Hepatocyte (in vitro differentiated cells): ENCODE results near the gene CDK15.

Experiments
- EZH2 ChIP-seq: fragments of 200-600 bp; sonication (generic); IDR thresholded peaks from 2 replicates; pipeline ENCODE4 v1.6.1; 2016; ENCODE audit warnings: antibody characterized with exemption, mild to moderate bottlenecking, borderline replicate concordance
- EZH2phosphoT487 ChIP-seq: fragments of 200-600 bp; sonication (generic); IDR thresholded peaks from one replicate; pipeline ENCODE4 v1.6.1; 2018; ENCODE audit warnings: antibody characterized with exemption, mild to moderate bottlenecking, low read depth, moderate library complexity; ENCODE audit not compliant: unreplicated experiment, severe bottlenecking
- TF ChIP-seq, protein P1 (sequence below): fragments of 200-600 bp; sonication (generic); IDR thresholded peaks from 2 replicates; pipeline ENCODE4 v1.5.1; 2016; ENCODE audit warnings: antibody characterized with exemption, mild to moderate bottlenecking; ENCODE audit not compliant: poor library complexity

DNA sequence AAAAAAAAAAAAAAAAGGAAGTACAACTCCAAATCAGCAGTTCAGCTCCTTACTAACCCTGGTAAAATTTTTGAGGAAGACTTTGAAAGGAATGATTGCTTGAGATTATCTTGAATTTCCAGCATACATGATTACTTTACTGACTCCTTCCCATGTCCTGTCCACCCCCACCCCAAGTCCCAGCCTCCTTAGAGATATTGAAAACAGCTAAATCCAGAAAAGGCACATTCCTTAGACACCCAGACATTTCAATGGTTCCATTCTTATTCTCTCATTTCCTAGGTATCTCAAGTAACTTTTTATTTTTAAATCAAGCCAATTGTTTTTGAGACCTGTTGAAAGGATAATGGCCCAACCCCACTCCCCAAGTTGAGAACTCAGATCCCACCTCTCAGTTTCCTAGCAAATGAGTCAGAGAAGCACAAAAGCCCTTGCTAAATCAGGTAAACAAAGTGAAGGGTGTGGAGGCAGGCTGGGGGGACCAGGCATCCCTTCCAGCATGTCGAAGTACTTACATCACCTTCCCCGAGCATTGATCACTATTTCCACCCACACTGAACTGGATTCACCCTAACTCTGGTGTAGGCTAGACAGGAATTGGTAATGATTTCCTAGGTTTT, 131.9 kb downstream of the CDK15 start:
- TF ChIP-seq, protein P1, sequence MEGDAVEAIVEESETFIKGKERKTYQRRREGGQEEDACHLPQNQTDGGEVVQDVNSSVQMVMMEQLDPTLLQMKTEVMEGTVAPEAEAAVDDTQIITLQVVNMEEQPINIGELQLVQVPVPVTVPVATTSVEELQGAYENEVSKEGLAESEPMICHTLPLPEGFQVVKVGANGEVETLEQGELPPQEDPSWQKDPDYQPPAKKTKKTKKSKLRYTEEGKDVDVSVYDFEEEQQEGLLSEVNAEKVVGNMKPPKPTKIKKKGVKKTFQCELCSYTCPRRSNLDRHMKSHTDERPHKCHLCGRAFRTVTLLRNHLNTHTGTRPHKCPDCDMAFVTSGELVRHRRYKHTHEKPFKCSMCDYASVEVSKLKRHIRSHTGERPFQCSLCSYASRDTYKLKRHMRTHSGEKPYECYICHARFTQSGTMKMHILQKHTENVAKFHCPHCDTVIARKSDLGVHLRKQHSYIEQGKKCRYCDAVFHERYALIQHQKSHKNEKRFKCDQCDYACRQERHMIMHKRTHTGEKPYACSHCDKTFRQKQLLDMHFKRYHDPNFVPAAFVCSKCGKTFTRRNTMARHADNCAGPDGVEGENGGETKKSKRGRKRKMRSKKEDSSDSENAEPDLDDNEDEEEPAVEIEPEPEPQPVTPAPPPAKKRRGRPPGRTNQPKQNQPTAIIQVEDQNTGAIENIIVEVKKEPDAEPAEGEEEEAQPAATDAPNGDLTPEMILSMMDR = no peak
- TF ChIP-seq EZH2 = no peak
- TF ChIP-seq EZH2phosphoT487 = no peak
